Fibroblast of pulmonary artery (primary cell): ENCODE results near the gene EML6.

Experiments used
- DNase-seq: peaks from one replicate; pipeline ENCODE4 v3.0.0-alpha.2; 2010; ENCODE audit warnings: low read depth
- H3K4me3 ChIP-seq: replicated peaks from 2 replicates; pipeline ENCODE4 v1.5.1; 2011; ENCODE audit warnings: low read depth, mild to moderate bottlenecking, control low read depth, low read length, moderate library complexity
- CTCF ChIP-seq: IDR thresholded peaks from 2 replicates; pipeline ENCODE4 v1.5.1; 2011; ENCODE audit warnings: mild to moderate bottlenecking, control low read depth, low read length, inconsistent platforms; ENCODE audit errors: missing control alignments

The EML6 gene

GRCh38 chr2:54945391-54946219 is 222.1 kb downstream of the EML6 start:
- no peak for TF ChIP-seq CTCF
- DNase-seq: peak; percentile 63
- H3K4me3 ChIP-seq: no peak overlapping the region

- TF ChIP-seq CTCF: no peak
- no peak for DNase-seq
- no peak overlapping the region for H3K4me3 ChIP-seq
Measured at GRCh38 chr2:54946220-54946805, 222.9 kb downstream of the EML6 start.

GRCh38 chr2:54947136-54947535 is 223.7 kb downstream of the EML6 start:
- H3K4me3 ChIP-seq: no peak overlapping the region
- no peak for DNase-seq
- no peak for TF ChIP-seq CTCF

- DNase-seq: no peak
- no peak for TF ChIP-seq CTCF
- H3K4me3 ChIP-seq: no peak overlapping the region
Measured at GRCh38 chr2:54947646-54948045, 224.2 kb downstream of the EML6 start.

GRCh38 chr2:54948120-54948519 is 224.7 kb downstream of the EML6 start:
- no peak for DNase-seq
- no peak for TF ChIP-seq CTCF
- H3K4me3 ChIP-seq: no peak overlapping the region

- DNase-seq: no peak
Measured at GRCh38 chr2:54949431-54949830, 226.0 kb downstream of the EML6 start.

More at GRCh38 chr2:54949431-54949830, 226.0 kb downstream of the EML6 start:
- TF ChIP-seq CTCF: no peak
- no peak overlapping the region for H3K4me3 ChIP-seq
